H7 (cell line): ENCODE measurements around the gene DNAH11. TPM values are rescaled to one million over a fixed set of nuclear protein-coding genes. Genes with fewer than 3 reads are reported as not detected.

ENCODE experiments used
- DNase-seq: peaks from one replicate; pipeline ENCODE4 v3.0.0; 2012
- H3K27me3 ChIP-seq: 2 replicates; pipeline ENCODE4 v1.6.0; 2011; ENCODE audit warnings: mild to moderate bottlenecking, low read length; ENCODE audit not compliant: control insufficient read depth, insufficient read depth
- H3K36me3 ChIP-seq: replicated peaks from 2 replicates; pipeline ENCODE4 v1.5.1; 2011; ENCODE audit warnings: low read length; ENCODE audit not compliant: control insufficient read depth, insufficient read depth
- H3K4me3 ChIP-seq: 2 replicates; pipeline ENCODE4 v1.5.1; 2011; ENCODE audit warnings: low read depth, mild to moderate bottlenecking, control low read depth, low read length, moderate library complexity; ENCODE audit not compliant: insufficient read depth
- total RNA-seq: library from RNA; depleted of rRNA; stranded (reverse); fragments of >200 nt; shearing (Covaris generic); gene quantifications from 2 replicates; pipeline ENCODE4 v1.2.3, GENCODE V29; 2014

Gene DNAH11
- total RNA-seq, 1 experiment from 2014 or later: 1.6 TPM

DNA sequence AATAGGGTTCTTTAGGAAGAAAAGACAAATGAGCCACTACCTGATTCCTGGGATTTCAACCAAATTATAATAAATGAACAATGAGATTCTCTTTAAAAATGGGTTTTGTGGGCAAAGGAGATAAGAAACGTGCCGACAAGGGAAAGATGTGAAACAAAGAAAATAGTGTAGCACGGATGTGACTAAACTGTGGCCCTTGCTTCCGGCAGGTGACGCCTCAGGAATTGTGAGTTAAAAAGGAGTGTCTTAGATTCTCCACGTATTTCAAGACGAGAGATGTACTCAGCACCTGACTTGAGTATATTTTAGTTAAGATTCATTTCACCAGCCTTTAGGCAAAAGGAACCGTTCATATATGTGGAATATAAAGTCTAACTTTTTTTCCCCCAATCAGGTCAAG lies 75.9 kb downstream of the DNAH11 start:
- DNase-seq: no peak
- Histone ChIP-seq H3K36me3 (no peaks in the 10 kb centered on the region), H3K4me3 (no peak overlapping the region), H3K27me3 (no peaks in the 10 kb centered on the region)

DNA sequence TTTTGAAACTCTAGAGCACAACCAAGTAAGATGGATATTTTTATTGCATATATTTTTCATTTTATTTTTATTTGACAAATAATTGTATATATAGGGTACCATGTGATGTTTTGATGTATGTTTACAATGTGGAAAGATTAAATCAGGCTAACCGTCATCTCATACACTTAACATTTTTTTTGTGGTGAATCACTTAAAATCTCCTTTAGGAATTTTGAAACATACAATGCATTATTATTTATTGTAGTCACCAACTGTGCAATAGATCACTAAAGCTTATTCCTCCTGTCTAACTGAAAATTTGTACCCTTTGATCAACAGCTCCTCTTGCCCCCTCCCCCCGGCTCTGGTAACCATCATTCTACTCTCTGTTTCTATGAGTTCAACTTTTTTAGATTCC lies 77.2 kb downstream of the DNAH11 start:
- H3K4me3 ChIP-seq: no peak overlapping the region
- H3K27me3 ChIP-seq: no peaks in the 10 kb centered on the region
- H3K36me3 ChIP-seq: no peaks in the 10 kb centered on the region
- DNase-seq: no peak

DNA sequence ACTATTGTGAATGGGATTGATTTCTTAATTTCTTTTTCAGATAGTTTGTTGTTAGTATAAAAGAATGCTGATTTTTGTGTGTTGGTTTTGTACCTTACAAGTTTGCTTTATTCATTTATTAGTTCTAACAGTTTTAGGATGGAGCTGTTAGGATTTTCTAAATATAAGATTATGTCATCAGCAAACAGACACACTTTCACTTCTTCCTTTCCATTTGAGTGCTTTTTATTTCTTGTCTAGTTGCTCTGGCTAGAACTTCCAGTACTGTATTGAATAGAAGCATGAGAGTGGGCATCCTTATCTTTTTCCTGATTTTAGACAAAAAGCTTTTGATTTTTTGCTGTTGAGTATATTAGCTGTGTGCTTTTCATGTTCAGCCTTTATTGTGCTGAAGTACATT lies 81.5 kb downstream of the DNAH11 start:
- Histone ChIP-seq H3K4me3 (no peak overlapping the region), H3K36me3 (no peaks in the 10 kb centered on the region), H3K27me3 (no peaks in the 10 kb centered on the region)
- no peak for DNase-seq

DNA sequence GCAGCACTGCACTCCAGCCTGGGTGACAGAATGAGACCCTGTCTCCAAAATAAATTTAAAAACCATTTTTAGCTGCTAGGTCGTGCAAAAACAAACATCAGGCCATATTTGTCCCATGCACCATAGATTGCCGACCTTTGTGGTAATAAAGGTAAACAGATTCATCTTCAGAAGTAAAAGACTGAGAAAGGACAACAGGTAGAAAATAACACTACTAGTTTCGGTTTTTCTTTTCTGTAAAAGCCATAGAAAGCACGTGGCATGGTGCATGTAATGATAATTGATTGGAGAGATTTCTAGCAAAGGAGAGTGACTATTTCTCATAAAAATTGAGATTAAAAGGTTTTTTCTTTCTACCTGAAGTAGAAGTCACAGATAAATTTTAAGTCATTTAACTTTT lies 93.9 kb downstream of the DNAH11 start:
- Histone ChIP-seq H3K36me3 (no peaks in the 10 kb centered on the region), H3K27me3 (no peaks in the 10 kb centered on the region), H3K4me3 (no peak overlapping the region)
- DNase-seq: no peak

DNA sequence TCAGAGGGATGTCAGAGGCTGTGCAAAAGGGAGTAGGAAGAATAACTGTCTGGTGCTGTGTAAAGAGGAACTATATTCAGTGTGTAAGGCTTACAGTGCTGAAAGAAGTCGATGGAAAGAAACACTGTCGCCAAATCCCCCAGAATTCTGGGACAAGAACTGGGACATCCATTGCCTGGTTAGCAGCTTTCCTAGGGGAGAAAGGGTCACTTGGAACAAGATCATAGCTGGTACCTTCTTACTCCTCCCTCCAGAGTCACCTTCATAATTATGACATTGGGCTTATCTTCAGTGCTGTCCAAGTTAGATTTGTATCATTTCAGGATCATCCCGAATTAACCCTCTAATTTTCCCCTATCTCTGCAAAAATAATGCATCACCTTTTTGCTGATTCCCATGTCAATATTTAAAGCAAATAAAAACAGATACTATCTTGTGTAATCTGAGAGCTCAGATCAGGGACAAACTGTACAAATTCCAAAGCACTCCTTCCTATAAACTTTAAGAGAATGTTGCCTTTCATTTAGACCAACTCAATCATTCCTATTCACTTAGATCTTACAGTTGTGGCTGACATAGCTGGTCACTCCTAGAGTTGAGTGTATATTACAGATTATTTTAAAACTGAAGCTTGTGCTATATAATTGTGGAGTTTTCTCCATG lies 96.5 kb downstream of the DNAH11 start:
- Histone ChIP-seq H3K36me3 (no peaks in the 10 kb centered on the region), H3K4me3 (no peak overlapping the region), H3K27me3 (no peaks in the 10 kb centered on the region)
- DNase-seq: no peak

DNA sequence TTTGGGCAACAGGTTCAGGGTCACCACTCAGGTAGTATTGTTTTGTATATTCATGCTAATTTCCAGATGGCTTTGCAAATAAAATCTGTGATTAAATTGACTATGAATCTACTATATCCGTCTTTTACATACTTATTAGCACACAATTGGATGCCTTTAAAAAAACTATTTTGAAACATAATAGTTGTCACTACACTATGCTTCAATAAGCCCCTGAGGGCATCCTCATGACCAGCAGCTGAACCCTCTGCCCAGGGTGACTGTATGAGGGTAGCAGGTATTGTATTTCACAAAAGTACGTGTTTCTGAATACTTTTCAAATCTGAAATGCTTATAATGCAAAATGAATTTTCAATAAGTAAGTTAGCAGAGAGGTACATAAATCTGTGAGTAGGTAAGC lies 97.3 kb downstream of the DNAH11 start:
- DNase-seq: no peak
- no peaks in the 10 kb centered on the region for H3K27me3 ChIP-seq
- H3K36me3 ChIP-seq: no peaks in the 10 kb centered on the region
- H3K4me3 ChIP-seq: no peak overlapping the region

DNA sequence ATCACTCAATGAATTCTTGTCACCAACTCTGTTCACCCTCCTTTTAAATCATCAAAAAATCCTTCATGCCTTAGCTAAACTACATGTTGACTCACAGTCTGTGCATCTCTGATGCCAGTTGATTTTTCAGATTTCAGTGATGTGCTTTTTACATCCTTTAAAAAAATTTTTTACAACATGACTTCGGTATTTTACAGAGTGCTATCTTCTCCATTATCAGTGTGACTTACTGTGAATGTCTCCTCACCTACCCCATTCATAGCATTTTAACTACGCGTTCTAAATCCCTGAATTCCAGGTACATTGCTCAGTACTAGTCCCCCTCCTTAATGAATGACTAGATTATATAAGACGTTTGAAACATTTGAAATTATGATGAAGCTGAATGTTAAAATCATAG lies 98.7 kb downstream of the DNAH11 start:
- no peaks in the 10 kb centered on the region for H3K27me3 ChIP-seq

DNA sequence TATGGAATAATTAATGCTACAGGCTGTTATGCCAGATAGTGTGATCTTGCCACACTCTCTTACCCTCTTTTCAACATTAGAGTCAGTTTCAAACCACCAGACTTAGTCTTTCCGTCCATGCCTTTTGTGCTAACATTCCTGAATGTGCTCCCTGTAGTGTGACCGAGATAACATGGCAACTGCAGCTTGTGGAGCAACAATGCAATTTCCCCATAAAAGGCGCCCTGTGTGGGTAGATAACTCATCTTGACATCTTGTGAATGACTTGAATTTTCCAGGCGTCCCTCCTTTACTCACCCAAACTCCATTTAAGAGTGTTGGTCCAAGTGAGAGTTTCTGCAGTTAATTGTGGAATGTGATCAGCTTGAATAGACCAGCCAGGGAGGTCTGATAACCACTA lies 99.6 kb downstream of the DNAH11 start:
- no peaks in the 10 kb centered on the region for H3K27me3 ChIP-seq
- H3K4me3 ChIP-seq: no peak overlapping the region
- no peaks in the 10 kb centered on the region for H3K36me3 ChIP-seq
- peak; percentile 8 for DNase-seq

More for the DNA sequence above, 98.7 kb downstream of the DNAH11 start:
- Histone ChIP-seq H3K36me3 (no peaks in the 10 kb centered on the region), H3K4me3 (no peak overlapping the region)
- DNase-seq: no peak

- Histone ChIP-seq H3K27me3 (no peaks in the 10 kb centered on the region), H3K36me3 (no peaks in the 10 kb centered on the region), H3K4me3 (no peak overlapping the region)
- no peak for DNase-seq
These were observed 108.9 kb downstream of the DNAH11 start for GRCh38 chr7:21651697-21652096.

GRCh38 chr7:21653623-21654022 lies 110.8 kb downstream of the DNAH11 start:
- DNase-seq: no peak
- H3K4me3 ChIP-seq: no peak overlapping the region
- H3K36me3 ChIP-seq: no peaks in the 10 kb centered on the region
- H3K27me3 ChIP-seq: no peaks in the 10 kb centered on the region

- Histone ChIP-seq H3K36me3 (no peaks in the 10 kb centered on the region), H3K27me3 (no peaks in the 10 kb centered on the region), H3K4me3 (no peak overlapping the region)
- no peak for DNase-seq
These were observed 113.2 kb downstream of the DNAH11 start for GRCh38 chr7:21656081-21656480.

- no peaks in the 10 kb centered on the region for H3K36me3 ChIP-seq
- no peaks in the 10 kb centered on the region for H3K27me3 ChIP-seq
- H3K4me3 ChIP-seq: no peak overlapping the region
- DNase-seq: no peak
These were observed 114.0 kb downstream of the DNAH11 start for GRCh38 chr7:21656796-21657195.

GRCh38 chr7:21670496-21670895 lies 127.7 kb downstream of the DNAH11 start:
- no peaks in the 10 kb centered on the region for H3K27me3 ChIP-seq
- DNase-seq: no peak
- H3K36me3 ChIP-seq: no peaks in the 10 kb centered on the region
- H3K4me3 ChIP-seq: no peak overlapping the region

GRCh38 chr7:21671859-21672258 lies 129.0 kb downstream of the DNAH11 start:
- no peak overlapping the region for H3K4me3 ChIP-seq
- no peaks in the 10 kb centered on the region for H3K36me3 ChIP-seq
- DNase-seq: no peak
- H3K27me3 ChIP-seq: no peaks in the 10 kb centered on the region

DNA sequence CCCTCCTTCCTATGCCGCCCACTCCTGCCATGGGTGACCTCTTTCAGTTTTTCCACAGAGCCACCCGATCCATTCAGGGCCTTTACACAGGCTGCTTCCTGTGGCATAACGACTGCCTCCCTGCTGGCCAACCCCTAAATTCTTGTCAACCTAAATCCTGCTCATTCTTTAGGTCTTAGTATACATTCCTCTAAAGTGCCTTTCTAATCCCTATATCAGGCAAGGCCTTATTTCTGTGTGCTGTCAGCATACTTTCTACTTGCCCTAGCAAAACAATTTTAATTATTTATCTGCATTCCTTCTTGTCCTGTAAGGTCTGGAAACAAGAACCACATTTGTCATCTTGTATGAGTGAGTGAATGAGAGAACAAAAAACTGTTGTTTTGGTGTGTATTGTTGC lies 132.4 kb downstream of the DNAH11 start:
- no peaks in the 10 kb centered on the region for H3K36me3 ChIP-seq
- DNase-seq: no peak
- H3K4me3 ChIP-seq: no peak overlapping the region
- no peaks in the 10 kb centered on the region for H3K27me3 ChIP-seq

GRCh38 chr7:21690705-21691104 lies 147.9 kb downstream of the DNAH11 start:
- no peak for DNase-seq
- Histone ChIP-seq H3K36me3 (no peaks in the 10 kb centered on the region), H3K27me3 (no peaks in the 10 kb centered on the region), H3K4me3 (no peak overlapping the region)
